HG03064 (cell line): Measurements from ENCODE around the gene TACC2.
A peak's percentile ranks its signal among the peaks of the same experiment; 100 is the strongest.
"Not testable (repeated sequence)": the region's sequence is repeated elsewhere in the genome, so short reads cannot be mapped to it uniquely, and the experiment has no call there.

ENCODE experiments used
- ATAC-seq: cut with Tn5 transposase; IDR thresholded peaks from one replicate; pipeline ENCODE4 v1.9.1; 2021; ENCODE audit warnings: low read depth; ENCODE audit not compliant: unreplicated experiment

TACC2 gene, protein sequence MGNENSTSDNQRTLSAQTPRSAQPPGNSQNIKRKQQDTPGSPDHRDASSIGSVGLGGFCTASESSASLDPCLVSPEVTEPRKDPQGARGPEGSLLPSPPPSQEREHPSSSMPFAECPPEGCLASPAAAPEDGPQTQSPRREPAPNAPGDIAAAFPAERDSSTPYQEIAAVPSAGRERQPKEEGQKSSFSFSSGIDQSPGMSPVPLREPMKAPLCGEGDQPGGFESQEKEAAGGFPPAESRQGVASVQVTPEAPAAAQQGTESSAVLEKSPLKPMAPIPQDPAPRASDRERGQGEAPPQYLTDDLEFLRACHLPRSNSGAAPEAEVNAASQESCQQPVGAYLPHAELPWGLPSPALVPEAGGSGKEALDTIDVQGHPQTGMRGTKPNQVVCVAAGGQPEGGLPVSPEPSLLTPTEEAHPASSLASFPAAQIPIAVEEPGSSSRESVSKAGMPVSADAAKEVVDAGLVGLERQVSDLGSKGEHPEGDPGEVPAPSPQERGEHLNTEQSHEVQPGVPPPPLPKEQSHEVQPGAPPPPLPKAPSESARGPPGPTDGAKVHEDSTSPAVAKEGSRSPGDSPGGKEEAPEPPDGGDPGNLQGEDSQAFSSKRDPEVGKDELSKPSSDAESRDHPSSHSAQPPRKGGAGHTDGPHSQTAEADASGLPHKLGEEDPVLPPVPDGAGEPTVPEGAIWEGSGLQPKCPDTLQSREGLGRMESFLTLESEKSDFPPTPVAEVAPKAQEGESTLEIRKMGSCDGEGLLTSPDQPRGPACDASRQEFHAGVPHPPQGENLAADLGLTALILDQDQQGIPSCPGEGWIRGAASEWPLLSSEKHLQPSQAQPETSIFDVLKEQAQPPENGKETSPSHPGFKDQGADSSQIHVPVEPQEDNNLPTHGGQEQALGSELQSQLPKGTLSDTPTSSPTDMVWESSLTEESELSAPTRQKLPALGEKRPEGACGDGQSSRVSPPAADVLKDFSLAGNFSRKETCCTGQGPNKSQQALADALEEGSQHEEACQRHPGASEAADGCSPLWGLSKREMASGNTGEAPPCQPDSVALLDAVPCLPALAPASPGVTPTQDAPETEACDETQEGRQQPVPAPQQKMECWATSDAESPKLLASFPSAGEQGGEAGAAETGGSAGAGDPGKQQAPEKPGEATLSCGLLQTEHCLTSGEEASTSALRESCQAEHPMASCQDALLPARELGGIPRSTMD (N-terminal part only)

GRCh38 chr10:121988361-121989324, at the start of gene TACC2:
Gene TACC2 (plus strand): TSS chr10:121989163. CDS start chr10:122021982, 32,819 bp downstream.
- ATAC-seq = no peak

- no peak for ATAC-seq
Observed at GRCh38 chr10:121941532-121941931, 47.4 kb upstream of the TACC2 start.

GRCh38 chr10:121942749-121943416, 46.1 kb upstream of the TACC2 start:
- ATAC-seq = no peak

DNA sequence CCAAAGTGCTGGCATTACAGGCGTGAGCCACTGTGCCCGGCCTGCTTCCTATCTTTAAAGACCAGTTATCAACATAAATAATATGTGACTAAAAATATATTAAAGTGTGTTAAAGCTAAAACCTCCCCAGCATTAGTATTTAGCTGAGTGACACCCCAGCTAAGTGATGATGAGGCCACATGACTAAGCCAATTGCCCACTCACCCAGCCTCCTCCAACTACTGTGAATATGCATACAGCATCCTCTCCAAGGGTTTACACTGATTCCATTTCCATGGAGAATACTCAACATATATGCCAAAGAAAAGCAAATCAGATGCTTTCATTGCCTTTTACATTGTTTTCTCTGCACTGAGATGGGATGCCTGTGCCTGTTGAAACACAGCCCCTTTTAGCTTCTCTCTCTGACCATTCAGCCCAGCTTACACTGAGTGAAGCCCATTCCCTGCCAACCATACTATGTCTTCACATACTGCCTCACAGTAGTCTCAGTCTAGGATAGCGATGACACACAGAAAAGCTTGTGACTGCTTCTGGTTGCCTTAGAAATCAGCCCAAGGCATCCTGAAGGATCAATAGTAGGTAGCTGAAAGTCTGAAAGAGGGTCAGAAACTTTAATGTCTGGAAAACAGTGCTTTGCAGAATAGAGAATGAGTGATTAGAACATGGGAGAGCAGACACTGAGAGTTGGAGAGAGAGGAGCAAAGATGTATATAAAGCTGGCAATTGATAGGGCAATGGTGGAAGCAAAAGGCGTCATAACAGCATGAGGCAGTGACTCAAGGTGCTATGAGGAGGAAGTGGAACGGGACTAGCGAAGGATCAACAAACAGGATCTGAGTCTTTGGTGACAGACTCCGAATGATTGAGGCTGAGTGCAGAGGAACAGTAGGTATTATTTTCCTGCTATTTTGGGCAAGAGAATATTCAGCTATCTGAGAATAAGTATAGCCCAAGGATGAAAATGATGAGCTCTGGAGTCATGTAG, 41.3 kb upstream of the TACC2 start:
- no peak for ATAC-seq

GRCh38 chr10:121949049-121949448, 39.9 kb upstream of the TACC2 start:
- no peak for ATAC-seq

DNA sequence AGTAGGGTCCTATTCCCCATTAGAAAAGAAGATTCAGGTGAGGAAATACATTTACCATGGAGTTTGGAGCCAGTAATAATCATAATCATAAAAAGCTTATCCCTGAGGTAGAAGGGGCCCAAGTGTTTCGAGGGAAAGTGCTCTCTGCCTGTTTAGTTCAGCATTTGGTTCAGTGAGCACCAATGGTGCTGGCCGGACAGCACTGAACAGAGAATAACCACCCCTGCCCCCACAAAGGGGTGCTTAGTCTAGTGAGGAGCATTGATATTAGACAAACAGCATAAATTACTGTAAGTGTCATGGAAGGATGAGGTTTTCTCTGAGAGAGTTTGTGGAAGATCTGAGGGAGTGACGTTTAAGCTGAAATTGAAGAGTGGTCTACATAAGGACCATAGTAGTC, 39.5 kb upstream of the TACC2 start:
- ATAC-seq = no peak

GRCh38 chr10:121952226-121952625, 36.7 kb upstream of the TACC2 start:
- no peak for ATAC-seq

GRCh38 chr10:121956111-121957061, 32.6 kb upstream of the TACC2 start:
- no peak for ATAC-seq

DNA sequence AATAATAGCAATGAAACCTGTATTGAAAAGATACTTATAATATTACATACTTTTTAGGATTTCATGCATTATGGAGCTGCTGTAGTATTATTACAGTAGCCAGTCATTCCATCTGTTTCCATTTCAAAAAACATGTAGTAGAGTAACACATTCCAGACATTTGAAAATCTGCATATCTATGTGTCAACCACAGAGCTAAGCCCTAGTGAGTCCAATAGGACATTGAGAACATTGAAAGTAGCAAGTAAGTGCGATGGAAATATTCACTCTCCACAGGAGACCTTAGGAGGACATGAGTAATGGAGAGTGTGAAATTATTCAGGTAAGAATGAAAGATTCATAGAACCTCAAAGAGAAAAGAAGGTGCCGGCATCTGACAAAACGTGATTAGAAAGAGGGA, 29.3 kb upstream of the TACC2 start:
- no peak for ATAC-seq

DNA sequence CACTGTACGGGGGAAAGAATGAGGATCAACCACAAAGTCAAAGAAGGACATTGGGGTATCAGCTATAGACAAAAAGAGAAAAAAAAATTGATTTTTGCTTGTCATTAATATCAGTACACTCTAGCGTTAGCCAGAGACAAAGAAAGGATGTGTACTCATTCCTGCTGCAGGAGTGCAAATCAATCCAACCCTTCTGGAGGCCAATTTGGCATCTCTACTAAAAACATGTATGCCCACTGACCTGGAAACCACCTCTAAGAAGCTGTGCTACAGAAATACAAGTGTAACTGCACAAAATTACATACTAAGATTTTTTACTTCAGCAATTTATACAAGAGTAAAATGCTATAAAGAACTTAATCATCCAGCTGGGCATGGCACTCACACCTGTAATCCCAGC, 27.5 kb upstream of the TACC2 start:
- ATAC-seq = no peak

- no peak for ATAC-seq
Observed at GRCh38 chr10:121965996-121966395, 23.0 kb upstream of the TACC2 start.

DNA sequence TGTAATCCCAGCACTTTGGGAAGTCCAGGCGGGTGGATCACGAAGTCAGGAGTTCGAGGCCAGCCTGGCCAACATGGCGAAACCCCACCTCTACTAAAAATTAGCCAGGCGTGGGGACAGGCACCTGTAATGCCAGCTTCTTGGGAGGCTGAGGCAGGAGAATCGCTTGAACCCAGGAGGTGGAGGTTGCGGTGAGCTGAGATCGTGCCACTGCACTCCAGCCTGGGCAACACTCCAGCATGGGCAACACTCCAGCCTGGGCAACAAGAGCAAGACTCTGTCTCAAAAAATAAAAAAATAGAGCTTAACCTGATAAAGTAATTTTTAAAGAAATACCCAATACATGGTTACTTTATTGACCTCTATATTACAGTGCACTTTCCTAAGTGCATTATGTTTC, 19.9 kb upstream of the TACC2 start:
- ATAC-seq = not testable (repeated sequence)

DNA sequence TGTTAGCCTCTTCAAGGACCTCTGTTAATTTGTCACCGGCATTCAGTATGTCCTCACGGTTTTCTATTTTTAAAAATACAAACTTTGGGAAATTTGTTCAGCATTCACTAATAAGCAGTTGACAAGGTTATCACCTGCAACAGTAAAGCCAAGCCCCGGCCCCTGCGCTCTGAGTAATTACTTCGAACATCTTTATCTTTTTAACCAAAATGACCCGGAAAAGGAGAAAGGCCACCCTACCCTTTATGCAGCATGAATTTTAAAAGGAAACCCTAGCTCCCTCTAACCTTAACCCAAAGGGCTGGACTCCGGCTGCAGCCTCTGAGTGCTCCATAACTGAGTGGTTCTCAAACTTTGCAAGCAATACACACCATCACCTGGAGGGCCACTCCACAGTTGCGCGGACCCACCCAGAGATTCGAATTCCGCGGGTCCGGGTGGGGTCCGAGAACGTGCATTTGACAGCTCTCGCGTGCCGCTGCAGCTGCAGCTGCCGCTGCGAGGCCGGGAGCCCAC, 14.9 kb upstream of the TACC2 start:
- peak; percentile 17 for ATAC-seq

DNA sequence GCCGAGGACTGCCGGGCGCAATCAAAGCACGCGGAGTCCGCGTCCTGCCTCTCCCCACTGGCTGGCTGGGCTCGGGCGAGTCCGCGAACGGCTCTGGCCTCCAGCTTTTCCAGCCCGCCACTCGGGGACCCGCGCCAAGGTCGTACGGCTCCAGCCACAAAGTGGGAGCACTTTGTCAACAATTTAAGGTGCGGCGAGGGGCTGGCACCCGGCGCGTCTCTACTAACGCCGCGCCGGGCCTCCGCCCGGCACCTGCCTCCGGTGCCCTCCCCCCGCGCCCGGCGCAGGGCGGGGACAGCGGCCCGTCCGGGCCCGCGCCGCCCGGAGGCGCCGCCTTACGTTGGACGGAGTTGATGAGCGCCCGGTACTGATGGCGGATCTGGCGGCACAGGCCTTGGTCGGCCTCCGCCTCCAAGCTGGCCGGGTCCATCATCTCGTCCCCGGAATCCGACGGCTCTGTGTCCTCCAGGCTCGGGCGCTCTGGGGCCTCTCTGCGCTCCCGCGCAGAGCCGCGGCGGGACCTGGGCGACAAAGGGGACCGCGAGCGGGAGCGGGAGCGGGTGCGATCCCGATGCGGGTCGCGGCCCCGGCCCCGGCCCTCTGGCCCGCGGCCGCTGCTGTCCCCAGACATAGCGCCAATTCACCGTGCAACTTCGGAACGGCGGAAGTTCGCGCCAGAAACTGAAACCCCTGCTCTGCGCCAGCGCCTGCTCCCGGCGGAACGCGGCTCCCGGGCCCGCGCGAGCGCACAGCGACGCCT, 14.2 kb upstream of the TACC2 start, which contains the start of gene NSMCE4A:
NSMCE4A (minus strand) TSS at position 683 of the 760 bp plus-strand sequence; CDS start at position 631, 52 bp downstream.
- peak; percentile 87 for ATAC-seq

GRCh38 chr10:121975295-121976086, 13.5 kb upstream of the TACC2 start:
- no peak for ATAC-seq
